Omental fat pad (tissue), 4 donors: ENCODE measurements around the gene C12orf76. TPM values are rescaled to one million over a fixed set of nuclear protein-coding genes. Genes with fewer than 3 reads are reported as not detected.
A peak's percentile ranks its signal among the peaks of the same experiment; 100 is the strongest.

Experiments
- ATAC-seq: fragments of 150-250 bp; one replicate; pipeline ENCODE4 v1.9.1; 2016; ENCODE audit warnings: mild to moderate bottlenecking, moderate library complexity; ENCODE audit not compliant: low FRiP score
- DNase-seq: peaks from one replicate; pipeline ENCODE4 v3.0.0-alpha.2; 2019; ENCODE audit warnings: low spot score
- CTCF ChIP-seq, 3 donors: fragments of 450-650 bp; IDR thresholded peaks; one replicate each; pipeline ENCODE4 v1.5.1; 2016 to 2017; ENCODE audit warnings: antibody characterized with exemption in 3 of 3, mild to moderate bottlenecking in 3 of 3, moderate library complexity in 2 of 3
- total RNA-seq, 4 donors: library from RNA; depleted of rRNA; stranded (reverse); fragments of >200 nt; gene quantifications; one replicate each; pipeline ENCODE4 v1.1.0, GENCODE V29; 2016

The C12orf76 gene
- total RNA-seq, 4 donors from 2014 or later: 7.4 to 17.0 (median 11.9) TPM

DNA sequence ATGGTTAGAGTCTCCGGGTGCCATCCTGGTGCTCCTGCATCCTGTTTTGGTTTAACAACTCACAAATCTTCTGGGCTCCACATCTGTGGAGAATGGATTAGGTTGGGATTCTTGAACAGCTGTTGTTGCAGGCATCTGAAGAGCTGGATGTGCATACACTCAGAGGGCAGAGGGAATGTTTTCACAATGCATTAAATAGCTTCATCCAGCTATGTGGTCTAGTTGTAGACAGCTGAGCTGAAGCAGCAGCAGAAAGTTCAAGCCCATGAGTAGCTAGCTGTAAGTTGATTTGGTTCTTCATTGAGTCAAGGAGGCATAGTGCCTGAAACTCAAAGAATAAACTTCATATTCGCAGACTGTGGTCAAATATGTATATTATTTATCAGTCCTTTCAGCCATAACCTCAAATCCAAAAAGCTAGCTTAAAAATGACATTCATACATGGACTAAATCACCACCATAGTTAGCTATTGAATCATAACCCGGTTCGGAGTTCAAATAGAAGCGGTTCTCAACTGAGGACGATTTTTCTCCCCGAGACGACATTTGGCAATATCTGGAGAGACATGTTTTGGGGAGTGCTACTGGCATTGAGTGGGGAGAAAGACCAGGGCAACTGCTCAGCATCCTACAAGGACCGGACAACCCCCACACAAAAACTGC lies 50.0 kb downstream of the C12orf76 start:
- no peak for TF ChIP-seq CTCF (IDR thresholded peaks at IDR 0.05)

GRCh38 chr12:109997393-109997792 lies 50.9 kb downstream of the C12orf76 start:
- no peak for TF ChIP-seq CTCF (IDR thresholded peaks at IDR 0.05)
- ATAC-seq (no peak), DNase-seq (no peak)

More for the DNA sequence above, 50.0 kb downstream of the C12orf76 start:
- DNase-seq (no peak), ATAC-seq (no peak)

DNA sequence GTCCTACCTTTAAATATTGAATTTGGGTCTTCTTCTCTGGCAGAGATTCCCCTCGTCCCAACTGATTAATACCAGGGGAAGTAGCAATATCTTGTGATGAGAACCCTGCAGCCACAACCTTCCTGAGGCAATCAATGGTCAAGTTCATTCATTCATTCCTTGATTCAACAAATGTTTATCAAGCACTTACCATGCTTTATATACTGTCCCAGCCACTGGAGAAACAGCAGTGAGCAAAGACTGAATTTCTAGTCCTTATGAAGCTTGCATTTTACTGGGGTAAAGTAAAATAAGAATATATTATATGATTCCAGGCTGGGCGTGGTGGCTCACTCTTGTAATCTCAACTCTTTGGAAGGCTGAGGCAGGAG lies 51.9 kb downstream of the C12orf76 start:
- no peak for ATAC-seq
- no peak for TF ChIP-seq CTCF (IDR thresholded peaks at IDR 0.05)
- no peak for DNase-seq

GRCh38 chr12:109995686-109996482 lies 52.4 kb downstream of the C12orf76 start, which contains the start of gene GIT2:
TSS of gene GIT2 (minus strand) at chr12:109996368. CDS start at chr12:109996224, 144 bp downstream.
- TF ChIP-seq CTCF (IDR thresholded peaks at IDR 0.05): no peak
- peak; percentile 80 for ATAC-seq
- peak; percentile 62 for DNase-seq

GRCh38 chr12:109995361-109995685 lies 53.0 kb downstream of the C12orf76 start:
- ATAC-seq (no peak), DNase-seq (no peak)
- TF ChIP-seq CTCF (IDR thresholded peaks at IDR 0.05): no peak

DNA sequence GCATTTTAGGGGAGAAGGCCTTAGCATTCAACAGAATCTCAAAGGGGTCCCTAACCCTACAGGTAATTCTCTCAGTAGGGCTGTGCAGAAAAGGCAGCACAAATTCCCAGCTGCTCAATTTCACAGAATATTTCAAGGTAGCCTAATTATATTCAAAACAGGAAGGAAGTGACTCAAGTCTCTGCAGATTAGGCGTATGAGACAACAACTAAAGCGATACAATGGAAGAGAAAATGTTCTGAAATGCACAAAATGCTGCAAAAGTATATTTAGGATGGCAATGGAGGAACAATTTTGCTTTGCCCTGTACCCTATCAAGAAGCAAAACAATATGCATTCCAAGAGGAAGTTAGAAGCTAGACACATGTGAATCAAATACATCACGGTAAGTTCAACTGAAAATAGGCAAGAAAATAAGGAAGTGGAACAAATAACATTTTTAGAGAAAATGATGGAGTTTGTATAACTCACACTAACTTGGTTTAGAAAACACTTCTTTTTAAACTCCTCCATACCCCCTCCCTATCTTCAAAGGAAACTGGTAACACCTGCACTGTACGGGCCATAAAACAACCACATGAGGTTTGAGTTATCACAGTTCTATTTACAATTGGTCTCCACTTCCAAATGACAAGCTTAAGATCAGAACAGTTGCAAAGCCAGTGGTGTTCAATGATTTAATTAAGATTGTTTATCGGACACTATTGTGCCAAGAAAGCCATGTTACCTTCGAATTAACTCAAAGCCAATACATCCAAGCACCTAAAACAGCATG lies 53.7 kb downstream of the C12orf76 start:
- ATAC-seq (no peak), DNase-seq (no peak)
- no peak for TF ChIP-seq CTCF (IDR thresholded peaks at IDR 0.05)
